ENCODE results near the gene CTNNA2. TPM values are rescaled to one million over a fixed set of nuclear protein-coding genes. Genes with fewer than 3 reads are reported as not detected.

The CTNNA2 gene
- total RNA-seq, 1 donor from 2014 or later, result not detected

- DNase-seq (ENCODE audit: extremely low read depth, low read depth, low spot score), result no peak
Observed at GRCh38 chr2:79700651-79701050, 187.8 kb downstream of the CTNNA2 start.

DNA sequence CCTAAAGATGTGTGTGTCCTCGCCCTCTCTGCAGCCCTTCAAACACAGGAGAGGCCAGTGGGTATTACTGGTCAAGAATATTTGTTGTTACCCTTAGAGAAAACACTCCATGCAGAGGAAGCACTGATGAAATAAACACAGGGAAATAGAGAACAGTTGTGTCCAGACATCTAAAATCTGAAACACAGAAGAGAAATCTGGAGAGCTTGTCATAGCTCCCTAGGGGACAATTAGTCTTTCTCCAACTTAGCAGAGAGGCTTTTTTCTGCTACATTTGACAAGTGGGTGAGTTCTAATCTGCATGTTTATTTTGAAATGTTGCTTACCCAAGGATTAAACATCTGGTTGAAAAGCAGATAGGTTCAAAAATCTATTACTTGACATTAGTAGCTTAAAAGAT lies 190.1 kb downstream of the CTNNA2 start:
- DNase-seq (ENCODE audit: extremely low read depth, low read depth, low spot score), result no peak

- DNase-seq (ENCODE audit: extremely low read depth, low read depth, low spot score), result no peak
Observed at GRCh38 chr2:79711098-79711497, 198.2 kb downstream of the CTNNA2 start.

GRCh38 chr2:79713131-79713785 lies 200.4 kb downstream of the CTNNA2 start:
- DNase-seq (ENCODE audit: extremely low read depth, low read depth, low spot score), result no peak

GRCh38 chr2:79714283-79714682 lies 201.4 kb downstream of the CTNNA2 start:
- DNase-seq (ENCODE audit: extremely low read depth, low read depth, low spot score), result no peak

DNA sequence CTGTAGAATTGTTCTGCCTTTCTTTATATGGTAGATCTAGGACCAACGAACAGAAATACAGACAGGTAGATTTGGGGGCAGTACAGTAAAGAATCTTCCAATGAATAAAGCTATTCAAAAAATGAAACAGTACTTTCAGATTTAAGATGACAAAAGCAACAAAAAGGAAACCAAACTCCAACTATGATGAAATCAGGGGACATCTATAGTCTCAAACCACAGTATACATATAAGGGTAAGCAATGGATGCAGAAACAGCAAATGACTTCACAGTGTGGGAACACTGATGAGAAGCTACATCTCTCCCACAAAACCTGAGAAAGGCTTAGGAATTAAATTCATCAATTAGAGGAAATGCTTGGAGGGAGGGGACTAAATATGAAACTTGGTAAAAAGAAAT lies 202.5 kb downstream of the CTNNA2 start:
- no peak for DNase-seq (ENCODE audit: extremely low read depth, low read depth, low spot score)

DNA sequence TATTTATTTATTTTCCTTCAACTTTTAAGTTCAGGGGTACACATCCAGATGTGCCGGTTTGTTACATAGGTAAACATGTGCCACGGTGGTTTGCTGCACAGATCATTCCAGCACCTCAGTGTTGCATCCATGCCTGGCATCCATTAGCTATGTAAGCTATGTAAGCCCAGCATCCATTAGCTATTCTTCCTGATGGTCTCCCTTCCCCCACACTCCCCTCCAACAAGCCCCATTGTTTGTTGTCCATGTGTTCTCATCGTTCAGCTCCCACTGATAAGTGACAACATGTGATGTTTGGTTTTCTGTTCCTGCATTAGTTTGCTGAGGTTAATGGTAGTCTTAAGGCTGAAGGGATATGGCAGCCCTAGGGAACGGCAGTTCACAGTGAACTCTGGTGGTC lies 203.4 kb downstream of the CTNNA2 start:
- DNase-seq (ENCODE audit: extremely low read depth, low read depth, low spot score), result no peak

DNA sequence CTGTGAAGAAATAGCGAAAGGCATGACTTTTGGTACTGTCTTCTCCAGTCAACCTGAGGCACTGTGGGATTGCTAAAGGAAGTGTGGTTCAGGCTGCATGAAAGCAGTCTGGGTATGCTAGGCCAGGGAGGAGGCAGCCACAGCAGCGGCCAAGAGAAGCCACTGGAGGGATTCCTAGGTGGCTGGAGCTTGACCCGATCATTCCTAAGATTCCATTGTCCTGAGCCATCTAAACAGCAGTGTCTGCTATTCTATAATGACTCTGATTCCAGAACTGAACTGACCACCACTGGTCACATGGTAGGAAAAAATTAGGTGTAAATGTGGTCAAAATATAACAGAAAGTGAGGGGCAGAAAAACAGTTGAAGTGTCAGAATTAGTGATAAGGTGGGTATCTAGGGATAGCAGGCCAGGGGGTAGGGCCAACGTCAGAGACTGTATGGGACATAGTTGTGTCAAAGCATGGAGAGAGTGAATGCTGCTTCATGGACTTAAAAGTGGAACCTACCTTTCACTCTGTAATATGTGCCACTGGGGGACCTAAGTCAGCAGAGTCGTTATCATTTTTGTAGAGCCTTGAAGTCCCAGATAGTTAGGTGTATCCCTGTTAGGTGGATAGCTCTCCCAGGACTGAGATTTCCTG lies 204.6 kb downstream of the CTNNA2 start:
- no peak for DNase-seq (ENCODE audit: extremely low read depth, low read depth, low spot score)

DNA sequence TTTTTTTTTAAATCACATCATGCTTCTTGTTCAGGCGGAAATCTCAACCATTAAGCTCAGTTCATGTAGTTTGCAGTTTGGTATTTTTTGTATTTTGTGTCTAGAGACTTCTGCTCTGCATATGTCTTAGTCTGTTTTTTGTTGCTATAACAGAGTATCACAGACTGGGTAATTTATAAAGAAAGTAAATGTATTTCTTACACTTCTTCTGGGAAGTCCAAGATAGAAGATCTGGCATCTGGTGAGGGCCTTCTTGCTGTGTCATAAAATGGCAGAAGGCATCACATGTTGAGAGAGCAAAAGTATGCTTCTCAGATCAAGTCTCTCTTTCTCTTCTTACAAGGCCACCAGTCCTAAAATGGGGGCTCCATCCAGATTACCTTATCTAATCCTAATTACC lies 208.2 kb downstream of the CTNNA2 start:
- no peak for DNase-seq (ENCODE audit: extremely low read depth, low read depth, low spot score)

- no peak for DNase-seq (ENCODE audit: extremely low read depth, low read depth, low spot score)
Observed at GRCh38 chr2:79721966-79722365, 209.1 kb downstream of the CTNNA2 start.

DNA sequence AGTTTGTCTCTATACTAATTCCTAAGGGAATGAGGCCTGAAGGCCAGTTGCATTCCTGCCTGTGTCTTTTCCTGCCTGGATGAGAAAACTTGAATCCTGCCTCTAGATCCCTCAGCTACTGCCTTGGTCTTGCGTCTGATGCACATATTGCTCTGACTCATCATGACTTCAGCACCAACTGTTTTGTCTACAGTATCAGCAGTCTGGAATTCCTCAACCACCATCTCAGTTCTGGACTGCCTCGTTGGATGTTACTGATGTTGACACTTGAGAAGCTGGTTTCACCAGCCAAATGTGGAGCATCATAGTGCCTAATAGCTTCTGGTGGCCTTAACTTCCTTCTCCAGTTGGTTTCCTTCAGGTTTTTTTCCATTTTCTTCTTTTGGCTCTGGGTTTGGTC lies 211.0 kb downstream of the CTNNA2 start:
- no peak for DNase-seq (ENCODE audit: extremely low read depth, low read depth, low spot score)

DNA sequence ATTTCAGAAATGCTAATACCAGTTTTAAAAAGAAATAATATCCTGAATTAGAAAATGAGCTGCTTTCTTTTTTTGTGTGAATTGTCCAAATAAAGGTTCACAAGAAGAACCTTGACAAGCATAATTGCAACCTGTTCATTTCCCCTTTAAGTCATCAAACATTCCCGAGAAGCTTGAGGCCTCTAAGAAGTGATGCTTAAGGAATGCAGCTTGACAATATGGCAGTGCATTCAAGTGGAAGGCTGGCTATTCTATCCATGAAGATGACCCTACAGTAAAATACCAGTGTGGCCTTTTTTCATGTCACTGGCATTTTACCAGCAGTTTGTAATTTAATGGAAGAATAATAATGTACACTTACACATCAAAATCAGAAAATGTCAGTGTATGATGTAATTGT lies 216.7 kb downstream of the CTNNA2 start:
- DNase-seq (ENCODE audit: extremely low read depth, low read depth, low spot score), result no peak

GRCh38 chr2:79734518-79734917 lies 221.7 kb downstream of the CTNNA2 start:
- DNase-seq (ENCODE audit: extremely low read depth, low read depth, low spot score), result no peak

DNA sequence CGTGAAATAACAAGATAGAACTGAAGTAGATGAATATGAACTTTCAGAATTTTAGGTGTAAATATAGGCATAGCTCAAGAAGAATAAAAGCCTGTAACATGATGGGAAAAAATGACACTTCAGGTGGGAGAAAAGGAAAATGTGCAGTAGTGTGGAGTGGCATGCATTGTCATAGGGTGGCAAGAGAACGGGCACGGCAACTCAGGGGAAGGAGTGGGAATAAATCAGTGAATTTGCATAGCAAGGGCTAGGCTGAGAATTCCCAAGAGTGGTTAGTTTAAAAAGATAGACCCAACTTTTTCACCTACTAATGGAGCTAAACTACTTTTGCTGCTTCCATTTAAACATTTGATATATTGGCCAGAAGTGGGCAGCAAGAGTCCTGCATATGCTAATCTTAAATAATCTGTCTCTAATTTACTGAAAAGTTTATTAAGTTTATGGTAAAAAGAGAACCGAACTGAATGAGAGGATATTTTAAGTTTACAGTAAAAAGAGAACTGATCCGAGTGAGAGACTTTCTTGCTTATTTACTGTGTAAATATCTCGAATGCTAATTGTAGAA lies 228.1 kb downstream of the CTNNA2 start:
- DNase-seq (ENCODE audit: extremely low read depth, low read depth, low spot score), result no peak

DNA sequence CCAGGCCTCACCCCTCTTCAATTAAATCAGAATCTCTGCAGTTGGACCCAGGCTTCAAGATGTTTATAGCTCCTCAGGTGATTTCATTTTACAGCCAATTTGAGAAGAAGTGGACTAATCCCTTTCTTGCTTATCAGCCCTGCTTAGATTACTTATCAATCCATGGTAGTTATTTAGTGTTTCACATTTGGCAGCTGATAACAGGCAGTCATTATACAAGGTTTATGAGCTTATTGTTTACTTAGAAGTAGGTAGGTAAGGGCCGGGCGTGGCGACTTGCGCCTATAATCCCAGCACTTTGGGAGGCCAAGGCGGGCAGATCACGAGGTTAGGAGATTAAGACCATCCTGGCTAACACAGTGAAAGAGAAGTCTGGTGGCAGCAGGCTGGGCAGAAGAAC lies 237.5 kb downstream of the CTNNA2 start:
- no peak for DNase-seq (ENCODE audit: extremely low read depth, low read depth, low spot score)

GRCh38 chr2:79757526-79757925 lies 244.7 kb downstream of the CTNNA2 start:
- no peak for DNase-seq (ENCODE audit: extremely low read depth, low read depth, low spot score)

- DNase-seq (ENCODE audit: extremely low read depth, low read depth, low spot score), result no peak
Observed at GRCh38 chr2:79758042-79758441, 245.2 kb downstream of the CTNNA2 start.

DNA sequence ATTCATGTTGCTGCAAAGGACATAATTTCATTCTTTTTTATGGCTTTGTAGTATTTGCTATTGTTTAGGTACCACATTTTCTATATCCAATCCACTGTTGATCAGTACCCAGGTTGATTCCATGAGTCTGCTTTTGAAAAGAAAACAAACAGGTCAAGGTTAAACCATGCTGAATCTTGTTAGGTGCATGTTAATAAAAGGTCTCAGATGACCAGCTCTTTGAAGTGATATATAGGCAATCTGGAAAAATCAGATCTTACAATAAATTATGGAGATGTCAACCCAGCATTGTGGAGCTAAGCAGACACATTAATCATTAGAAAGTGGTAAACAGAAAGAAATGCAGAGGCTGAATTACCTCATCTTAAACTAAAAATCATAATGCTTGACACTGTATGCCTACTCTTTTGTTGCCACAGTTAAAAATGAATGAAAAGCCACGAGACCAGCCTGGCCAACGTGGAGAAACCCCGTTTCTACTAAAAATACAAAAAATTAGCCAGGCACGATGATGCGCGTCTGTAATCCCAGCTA lies 246.0 kb downstream of the CTNNA2 start:
- no peak for DNase-seq (ENCODE audit: extremely low read depth, low read depth, low spot score)

DNA sequence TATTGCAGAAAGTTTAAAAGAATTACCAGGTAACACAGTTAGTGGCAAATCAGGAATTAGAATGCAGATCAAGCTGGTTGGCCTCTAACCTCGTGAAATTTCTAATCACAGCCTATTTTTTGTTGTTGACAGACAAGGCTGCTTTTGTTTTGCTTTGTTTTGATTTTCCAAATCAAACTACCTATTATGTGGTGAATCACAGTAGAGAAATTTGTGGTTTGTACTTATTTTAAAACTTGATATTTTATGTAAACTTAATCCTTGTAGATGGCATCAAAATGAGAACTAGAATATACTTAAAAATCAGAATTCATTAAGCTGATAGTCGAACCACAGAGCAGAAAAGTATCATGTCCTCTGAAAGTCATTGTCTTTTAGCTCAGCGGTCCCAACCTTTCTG lies 258.1 kb downstream of the CTNNA2 start:
- DNase-seq (ENCODE audit: extremely low read depth, low read depth, low spot score), result no peak

DNA sequence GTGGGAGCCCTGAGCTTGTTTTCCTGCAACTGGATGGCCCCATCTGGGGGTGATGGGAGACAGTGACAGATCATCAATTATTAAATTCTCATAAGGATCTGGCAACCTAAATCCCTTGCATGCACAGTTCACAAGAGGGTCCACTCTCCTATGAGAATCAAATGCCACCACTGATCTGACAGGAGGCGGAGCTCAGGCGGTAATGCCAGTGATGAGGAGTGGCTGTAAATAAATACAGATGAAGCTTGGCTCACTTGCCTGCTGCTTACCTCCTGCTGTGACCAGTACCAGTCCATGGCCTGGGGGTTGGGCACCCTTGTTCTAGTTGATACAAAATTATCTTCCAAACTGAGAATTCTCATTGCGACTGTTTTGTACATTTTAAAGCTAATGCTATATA lies 258.6 kb downstream of the CTNNA2 start:
- DNase-seq (ENCODE audit: extremely low read depth, low read depth, low spot score), result no peak

- no peak for DNase-seq (ENCODE audit: extremely low read depth, low read depth, low spot score)
Observed at GRCh38 chr2:79774016-79774415, 261.2 kb downstream of the CTNNA2 start.

GRCh38 chr2:79776461-79776860 lies 263.6 kb downstream of the CTNNA2 start:
- DNase-seq (ENCODE audit: extremely low read depth, low read depth, low spot score), result no peak
